Occipital lobe (tissue), 2 donors: Measurements from ENCODE around the gene FAM217B. TPM values are rescaled to one million over a fixed set of nuclear protein-coding genes. Genes with fewer than 3 reads are reported as not detected.

ENCODE experiments used
- DNase-seq: peaks from one replicate; lab custom pipeline; 2025; lab: John Stamatoyannopoulos, UW
- total RNA-seq: library from RNA; depleted of rRNA; stranded (reverse); fragments of >200 nt; gene quantifications from one replicate; pipeline ENCODE4 v1.2.3, GENCODE V29; 2014

Gene FAM217B
- total RNA-seq, 1 donor from 2014 or later = 34.8 TPM

GRCh38 chr20:59972037-59972801, 32.0 kb downstream of the FAM217B start:
- no peak for DNase-seq

DNA sequence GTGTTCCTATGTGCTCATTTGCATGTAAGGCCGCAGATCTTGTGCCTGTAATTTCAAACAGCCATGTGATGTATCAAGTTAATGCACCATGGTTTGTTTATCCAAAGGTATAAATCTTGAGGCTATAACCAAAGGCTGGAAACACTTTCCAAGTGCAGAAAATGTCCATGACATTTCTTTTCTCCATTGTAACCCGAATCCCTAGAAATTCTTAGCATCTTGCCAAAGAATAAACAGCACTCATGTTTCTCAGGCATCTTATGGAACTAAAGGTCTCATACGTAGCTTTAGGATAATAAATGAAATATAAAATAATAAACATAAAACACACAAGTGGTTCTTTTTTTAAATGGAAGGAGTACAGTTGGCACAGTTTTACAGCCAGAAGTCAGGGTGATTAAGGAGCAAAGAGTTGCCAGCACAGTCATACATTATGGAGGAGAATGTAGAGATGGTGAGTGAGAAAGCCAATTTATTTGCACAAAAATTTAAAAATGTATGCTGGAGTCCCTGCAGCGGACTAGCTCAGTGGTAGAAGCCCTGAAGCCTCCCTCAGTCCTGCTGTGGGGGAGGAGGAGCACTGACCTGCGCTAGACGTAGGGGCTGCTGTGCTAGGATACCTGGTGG, 36.1 kb downstream of the FAM217B start:
- no peak for DNase-seq

DNA sequence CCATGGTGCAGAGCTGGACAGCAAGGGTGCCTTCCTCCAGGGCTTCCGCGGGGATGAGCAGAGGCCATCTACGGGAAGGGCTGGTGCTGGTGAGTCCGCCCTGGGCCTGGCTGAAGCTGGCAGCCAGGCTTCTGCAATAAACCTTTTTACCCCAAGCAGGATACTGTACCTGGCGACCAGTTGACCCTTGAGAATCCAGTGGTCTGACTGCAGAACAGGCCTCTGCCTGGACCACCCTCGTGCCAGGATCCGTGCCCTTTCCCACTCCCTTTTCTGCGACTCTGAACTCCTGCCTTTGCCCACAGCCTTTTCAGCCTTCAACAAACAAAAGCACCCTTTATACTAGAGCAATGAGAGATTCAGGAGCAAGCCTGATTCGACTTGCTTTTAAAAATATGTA, 36.9 kb downstream of the FAM217B start:
- no peak for DNase-seq

DNA sequence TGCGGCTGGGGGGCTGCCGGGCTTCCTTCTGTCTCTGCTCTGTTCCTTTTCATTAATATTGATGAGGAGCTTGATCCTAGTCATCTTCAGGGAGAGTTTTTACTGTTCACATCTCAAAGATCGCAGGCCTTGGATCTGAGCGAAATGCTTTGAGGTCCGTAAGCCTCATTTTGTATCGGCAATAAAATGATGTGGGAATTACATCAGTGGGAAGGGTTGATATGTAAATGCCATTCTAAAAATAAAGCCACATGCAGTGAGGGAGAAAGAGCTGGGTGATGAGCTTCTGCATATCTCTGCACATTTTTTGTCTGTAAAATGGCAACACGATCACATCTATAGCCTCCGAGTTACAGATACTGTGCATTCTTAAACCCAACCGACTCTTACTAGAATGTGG, 42.9 kb downstream of the FAM217B start:
- no peak for DNase-seq

DNA sequence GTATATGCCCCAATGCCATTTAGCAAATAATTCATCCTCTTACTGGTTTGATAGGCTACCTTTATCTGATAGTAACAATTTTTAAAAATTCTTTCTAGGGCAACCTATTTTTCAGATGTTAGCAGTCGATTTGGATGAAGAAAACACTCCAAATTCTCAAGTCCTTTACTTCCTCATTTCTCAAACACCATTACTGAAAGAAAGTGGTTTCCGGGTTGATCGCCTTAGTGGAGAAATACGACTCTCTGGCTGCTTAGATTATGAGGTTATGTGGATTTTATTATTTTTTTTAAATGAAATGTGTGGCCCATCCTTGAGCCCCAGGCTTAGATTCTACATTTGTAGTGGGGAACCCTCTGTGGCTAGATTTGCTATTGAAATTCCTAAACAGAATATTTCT, 44.4 kb downstream of the FAM217B start:
- no peak for DNase-seq

- no peak for DNase-seq
Measured at GRCh38 chr20:59985164-59985563, 45.0 kb downstream of the FAM217B start.

DNA sequence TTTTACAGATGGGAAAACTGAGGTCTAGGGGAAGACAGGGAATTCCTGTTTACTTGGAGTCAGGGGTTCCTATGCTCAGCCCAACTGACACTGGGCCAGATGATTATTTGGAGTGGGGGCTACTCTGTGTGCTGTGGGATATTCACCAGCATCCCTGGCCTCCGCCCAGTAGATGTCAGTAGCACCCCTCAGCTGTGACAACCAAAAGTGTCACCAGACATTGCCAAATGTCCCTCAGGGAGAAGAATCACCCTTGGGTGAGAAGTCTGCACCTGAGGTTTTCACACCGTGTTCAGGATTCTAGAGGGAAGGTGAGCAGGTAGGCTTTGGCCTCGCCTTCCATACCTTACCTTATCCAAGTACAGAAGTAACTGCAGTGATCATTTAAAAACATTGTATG, 45.7 kb downstream of the FAM217B start:
- no peak for DNase-seq

DNA sequence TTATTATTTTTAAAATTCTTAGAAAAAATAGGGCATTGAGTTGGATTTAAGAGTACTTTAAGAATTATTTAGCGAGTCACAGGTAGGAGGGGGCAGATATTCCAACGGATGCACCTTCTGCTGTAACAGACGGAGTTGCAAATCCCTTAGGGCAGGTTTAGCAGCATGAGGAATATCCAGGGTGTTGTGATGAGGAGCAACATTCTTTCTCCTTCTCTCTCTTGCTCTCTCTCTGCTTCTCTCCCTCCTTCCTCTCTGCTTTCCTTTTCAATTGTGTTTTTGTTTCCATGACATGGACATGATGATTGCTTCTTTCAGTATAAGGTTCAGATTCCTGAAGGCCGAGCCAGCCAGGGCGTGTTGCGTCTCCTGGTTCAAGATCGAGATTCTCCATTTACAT, 46.9 kb downstream of the FAM217B start:
- DNase-seq = no peak

GRCh38 chr20:59988141-59988540, 48.0 kb downstream of the FAM217B start:
- DNase-seq = no peak

DNA sequence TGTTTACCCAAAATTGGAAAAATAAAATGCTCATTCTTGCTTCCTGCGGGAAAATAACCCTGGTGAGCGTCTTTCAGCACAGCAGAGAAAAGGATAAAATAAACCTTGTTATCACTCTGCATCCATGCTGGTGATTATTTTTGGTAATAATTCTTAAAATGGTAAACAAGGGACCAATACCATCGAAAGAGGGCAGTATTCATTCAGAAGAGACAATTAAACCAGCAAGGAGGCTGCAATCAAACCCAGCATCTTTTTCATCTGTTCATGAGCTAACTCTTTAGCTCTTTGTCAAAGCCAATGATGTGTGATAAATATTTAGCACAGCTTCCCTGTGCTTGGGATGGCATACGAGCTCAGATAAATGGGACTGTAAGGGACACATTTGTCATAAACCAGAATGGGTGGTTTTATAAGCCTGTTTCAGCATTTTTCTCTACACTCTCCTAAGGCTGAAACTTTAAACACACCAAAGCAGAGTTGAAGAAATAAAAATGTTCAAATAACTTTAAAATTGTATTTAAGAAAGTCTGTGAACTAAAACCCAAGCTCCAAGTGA, 52.4 kb downstream of the FAM217B start:
- DNase-seq = no peak

GRCh38 chr20:59993736-59994430, 53.7 kb downstream of the FAM217B start:
- no peak for DNase-seq

DNA sequence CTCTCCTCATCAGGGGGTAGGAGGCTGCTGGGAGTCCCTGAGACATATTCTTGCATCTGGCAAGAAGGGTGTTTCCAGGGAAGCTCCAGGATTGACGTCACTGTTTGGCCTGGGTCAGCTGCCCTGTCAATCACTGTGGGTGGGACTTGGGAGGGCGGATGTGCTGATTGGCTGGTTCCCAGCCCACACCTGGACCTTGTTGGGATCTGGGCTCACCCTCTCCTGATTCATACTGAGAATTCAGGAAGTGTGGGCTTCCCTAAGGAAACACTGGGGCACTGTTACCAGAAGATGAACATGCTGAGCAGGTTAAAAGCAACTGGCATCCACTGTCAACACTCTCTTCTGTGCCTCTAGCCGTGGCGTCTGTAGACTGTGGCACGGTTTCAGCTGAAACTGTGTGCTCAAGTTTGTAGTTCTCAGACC, 54.5 kb downstream of the FAM217B start:
- no peak for DNase-seq

DNA sequence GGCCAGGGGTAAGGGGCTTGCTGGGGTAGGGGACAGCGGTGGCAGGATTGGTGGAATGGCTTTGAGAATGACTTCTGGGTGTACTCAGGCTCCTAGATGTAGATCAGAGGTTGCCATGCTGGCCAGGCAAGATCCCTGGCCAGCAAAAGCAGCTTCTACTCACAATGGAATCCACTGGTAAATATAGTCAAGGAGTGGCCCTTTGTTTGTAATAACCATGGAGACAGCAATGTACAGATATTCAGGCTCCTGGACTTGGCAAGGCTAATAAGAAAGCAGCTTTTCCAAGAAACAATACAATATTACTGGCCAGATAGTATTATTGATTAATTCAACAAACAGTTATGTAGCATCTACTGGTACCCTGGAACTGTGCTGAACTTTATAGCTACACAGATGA, 55.9 kb downstream of the FAM217B start:
- no peak for DNase-seq

GRCh38 chr20:59997896-59998295, 57.7 kb downstream of the FAM217B start:
- DNase-seq = no peak

Other genes with a start within 250 kb of the FAM217B start
- 4.1 TPM for gene SYCP2, start 6.8 kb upstream of the FAM217B start, total RNA-seq
- 3.6 TPM for gene PPP1R3D, start 84 bp upstream of the FAM217B start, total RNA-seq
- gene CDH26, start 18.0 kb downstream of the FAM217B start, total RNA-seq = 1.4 TPM